GM19468 (cell line): ENCODE results near the gene PRR36.
"Not testable (repeated sequence)": the region's sequence is repeated elsewhere in the genome, so short reads cannot be mapped to it uniquely, and the experiment has no call there.

ENCODE experiments used
- ATAC-seq: cut with Tn5 transposase; IDR thresholded peaks from one replicate; pipeline ENCODE4 v1.9.1; 2021; ENCODE audit warnings: mild to moderate bottlenecking, moderate library complexity, moderate number of reproducible peaks; ENCODE audit not compliant: unreplicated experiment; ENCODE audit errors: extremely low read depth

PRR36 gene

DNA sequence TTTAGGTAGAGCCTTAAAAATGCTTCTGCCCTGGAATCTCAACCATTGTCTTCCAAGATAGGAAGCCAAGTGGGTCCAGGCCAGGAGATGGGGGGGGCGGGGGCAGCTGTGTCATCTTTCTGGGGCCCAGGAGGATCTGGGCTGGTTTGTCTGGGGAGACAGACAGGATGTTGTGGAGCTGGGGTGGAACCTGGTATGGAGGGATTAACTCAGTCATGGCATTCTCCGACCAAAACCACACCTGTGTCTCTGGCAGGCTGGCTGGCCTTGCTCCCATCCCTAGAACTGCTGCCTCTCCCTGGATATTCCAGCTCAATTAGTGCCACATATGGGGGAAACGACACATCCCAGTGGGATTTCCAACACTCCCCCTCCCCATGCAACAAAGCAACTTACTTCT, 26.7 kb upstream of the PRR36 start:
- ATAC-seq: no peak

DNA sequence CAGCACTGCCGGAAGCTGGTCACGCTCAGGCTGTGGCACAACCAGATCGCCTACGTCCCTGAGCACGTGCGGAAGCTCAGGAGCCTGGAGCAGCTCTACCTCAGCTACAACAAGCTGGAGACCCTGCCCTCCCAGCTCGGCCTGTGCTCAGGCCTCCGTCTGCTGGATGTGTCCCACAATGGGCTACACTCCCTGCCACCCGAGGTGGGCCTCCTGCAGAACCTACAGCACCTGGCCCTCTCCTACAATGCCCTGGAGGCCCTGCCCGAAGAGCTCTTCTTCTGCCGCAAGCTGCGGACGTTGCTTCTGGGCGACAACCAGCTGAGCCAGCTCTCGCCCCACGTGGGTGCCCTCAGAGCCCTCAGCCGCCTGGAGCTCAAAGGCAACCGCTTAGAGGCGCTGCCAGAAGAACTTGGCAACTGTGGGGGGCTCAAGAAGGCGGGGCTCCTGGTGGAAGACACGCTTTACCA, 26.2 kb upstream of the PRR36 start:
- no peak for ATAC-seq

DNA sequence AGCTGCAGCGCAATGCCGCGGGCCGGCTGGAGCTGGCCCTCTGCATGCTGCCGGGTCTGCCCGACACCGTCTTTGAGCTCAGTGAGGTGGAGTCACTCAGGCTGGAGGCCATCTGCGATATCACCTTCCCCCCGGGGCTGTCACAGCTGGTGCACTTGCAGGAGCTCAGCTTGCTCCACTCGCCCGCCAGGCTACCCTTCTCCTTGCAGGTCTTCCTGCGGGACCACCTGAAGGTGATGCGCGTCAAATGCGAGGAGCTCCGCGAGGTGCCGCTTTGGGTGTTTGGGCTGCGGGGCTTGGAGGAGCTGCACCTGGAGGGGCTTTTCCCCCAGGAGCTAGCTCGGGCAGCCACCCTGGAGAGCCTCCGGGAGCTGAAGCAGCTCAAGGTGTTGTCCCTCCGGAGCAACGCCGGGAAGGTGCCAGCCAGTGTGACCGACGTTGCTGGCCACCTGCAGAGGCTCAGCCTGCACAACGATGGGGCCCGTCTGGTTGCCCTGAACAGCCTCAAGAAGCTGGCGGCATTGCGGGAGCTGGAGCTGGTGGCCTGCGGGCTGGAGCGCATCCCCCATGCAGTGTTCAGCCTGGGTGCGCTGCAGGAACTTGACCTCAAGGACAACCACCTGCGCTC, 25.7 kb upstream of the PRR36 start:
- ATAC-seq: no peak

DNA sequence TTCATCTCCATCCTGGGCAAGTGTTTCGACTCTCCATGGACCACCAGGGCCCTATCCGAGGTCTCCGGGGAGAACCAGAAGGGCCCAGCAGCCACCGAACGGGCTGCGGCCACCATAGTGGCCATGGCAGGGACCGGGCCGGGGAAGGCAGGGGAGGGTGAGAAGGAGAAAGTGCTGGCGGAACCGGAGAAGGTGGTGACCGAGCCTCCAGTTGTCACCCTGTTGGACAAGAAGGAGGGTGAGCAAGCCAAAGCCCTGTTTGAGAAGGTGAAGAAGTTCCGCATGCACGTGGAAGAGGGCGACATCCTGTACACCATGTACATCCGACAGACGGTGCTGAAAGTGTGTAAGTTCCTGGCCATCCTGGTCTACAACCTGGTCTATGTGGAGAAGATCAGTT, 24.8 kb upstream of the PRR36 start:
- no peak for ATAC-seq

- ATAC-seq: no peak
These were observed 23.1 kb upstream of the PRR36 start for GRCh38 chr19:7897292-7897691.

DNA sequence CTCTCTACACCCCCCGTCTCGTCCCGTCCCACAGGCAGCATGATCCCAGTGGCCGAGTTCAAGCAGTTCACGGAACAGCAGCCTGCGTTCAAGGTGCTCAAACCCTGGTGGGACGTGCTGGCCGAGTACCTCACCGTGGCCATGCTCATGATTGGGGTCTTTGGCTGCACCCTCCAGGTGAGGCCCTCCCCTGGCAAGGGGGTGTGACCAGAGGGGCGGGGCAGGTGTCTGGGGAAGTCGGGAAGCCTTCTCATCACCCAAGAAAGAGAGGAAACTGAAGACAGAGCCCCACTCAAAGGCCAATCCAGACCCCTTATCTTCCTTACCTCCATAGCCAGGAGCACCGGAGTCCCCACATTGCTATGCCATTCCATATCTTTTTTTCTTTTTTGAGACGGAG, 21.4 kb upstream of the PRR36 start:
- ATAC-seq: no peak

- ATAC-seq: no peak
These were observed 20.6 kb upstream of the PRR36 start for GRCh38 chr19:7894612-7895309.

- ATAC-seq: not testable (repeated sequence)
These were observed 19.3 kb upstream of the PRR36 start for GRCh38 chr19:7893362-7894101.

GRCh38 chr19:7888826-7889217, 14.6 kb upstream of the PRR36 start:
- ATAC-seq: no peak

GRCh38 chr19:7888145-7888825, 14.1 kb upstream of the PRR36 start, which contains the start of gene LRRC8E:
Gene LRRC8E, plus strand, starts transcription at chr19:7888510. Its CDS starts 7,094 bp downstream, at chr19:7895604.
- ATAC-seq: no peak

DNA sequence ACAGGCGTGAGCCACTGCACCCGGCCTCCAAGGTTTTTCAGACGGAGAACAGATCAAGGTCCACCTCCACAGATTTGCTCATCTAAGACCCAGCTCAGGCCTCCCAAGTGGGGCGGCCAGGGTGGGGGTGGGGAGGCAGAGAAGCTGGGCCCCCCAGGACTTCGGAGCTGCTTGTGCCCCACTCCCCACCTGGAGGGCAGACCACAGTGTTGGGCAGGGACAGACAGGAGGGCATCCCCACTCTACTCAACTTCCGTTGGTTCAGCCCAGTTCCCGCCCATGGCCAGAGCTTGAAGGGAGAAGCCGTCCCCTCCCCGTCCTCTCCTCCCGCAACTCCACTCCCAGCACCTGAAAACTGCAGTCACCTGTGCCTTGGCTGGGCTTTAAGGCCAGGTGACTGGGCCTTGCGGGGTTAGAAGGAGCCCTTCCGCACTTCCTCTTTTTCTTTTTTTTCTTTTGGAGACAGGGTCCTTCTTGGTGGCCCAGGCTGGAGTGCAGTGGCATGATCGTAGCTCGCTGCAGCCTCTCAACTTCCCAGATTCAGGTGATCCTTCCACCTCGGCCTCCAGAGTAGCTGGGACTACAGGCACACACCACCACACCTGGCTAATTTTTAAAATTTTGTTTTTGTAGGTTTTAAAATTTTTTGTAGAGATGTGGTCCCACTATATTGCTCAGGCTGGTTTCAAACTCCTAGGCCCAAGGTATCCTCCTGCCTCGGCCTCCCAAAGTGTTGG, 13.4 kb upstream of the PRR36 start:
- no peak for ATAC-seq

- no peak for ATAC-seq
These were observed 11.6 kb upstream of the PRR36 start for GRCh38 chr19:7885818-7886217.

DNA sequence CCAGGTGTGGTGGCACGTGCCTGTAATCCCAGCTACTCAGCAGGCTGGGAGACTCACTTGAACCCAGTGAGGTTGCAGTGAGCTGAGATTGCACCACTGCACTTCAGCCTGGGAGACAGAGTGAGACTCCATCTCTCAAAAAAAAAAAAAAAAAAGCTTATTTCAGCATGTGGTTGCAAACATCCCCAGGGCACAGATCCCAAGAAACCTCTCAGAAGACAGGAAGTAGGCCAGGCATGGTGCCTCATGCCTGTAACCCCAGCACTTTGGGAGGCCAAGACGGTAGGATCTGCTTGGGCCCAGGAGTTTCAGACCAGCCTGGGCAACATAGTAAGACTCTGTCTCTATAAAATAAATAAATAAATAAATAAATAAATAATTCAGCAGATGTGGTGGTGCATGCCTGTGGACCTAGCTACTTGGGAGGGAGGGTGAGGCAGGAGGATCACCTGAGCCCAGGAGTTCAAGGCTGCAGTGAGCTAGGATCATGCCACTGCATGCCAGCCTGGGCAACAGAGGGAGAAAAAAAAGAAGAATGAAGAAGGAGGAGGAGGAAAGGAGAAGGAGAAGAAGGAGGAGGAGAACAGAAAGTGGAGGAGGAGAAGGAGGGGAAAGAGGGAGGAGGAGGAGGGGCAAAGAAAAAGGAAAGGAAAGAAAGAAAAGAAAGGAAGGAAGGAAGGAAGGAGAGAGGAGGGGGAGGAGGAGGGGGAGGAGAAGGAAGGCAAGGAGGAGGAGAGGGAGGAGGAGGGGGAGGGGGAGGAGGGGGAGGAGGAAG, 9.8 kb upstream of the PRR36 start:
- ATAC-seq: no peak

GRCh38 chr19:7883105-7883504, 8.9 kb upstream of the PRR36 start:
- no peak for ATAC-seq

- no peak for ATAC-seq
These were observed 7.7 kb upstream of the PRR36 start for GRCh38 chr19:7881910-7882309.

- ATAC-seq: no peak
These were observed 5.6 kb upstream of the PRR36 start for GRCh38 chr19:7879836-7880235.

DNA sequence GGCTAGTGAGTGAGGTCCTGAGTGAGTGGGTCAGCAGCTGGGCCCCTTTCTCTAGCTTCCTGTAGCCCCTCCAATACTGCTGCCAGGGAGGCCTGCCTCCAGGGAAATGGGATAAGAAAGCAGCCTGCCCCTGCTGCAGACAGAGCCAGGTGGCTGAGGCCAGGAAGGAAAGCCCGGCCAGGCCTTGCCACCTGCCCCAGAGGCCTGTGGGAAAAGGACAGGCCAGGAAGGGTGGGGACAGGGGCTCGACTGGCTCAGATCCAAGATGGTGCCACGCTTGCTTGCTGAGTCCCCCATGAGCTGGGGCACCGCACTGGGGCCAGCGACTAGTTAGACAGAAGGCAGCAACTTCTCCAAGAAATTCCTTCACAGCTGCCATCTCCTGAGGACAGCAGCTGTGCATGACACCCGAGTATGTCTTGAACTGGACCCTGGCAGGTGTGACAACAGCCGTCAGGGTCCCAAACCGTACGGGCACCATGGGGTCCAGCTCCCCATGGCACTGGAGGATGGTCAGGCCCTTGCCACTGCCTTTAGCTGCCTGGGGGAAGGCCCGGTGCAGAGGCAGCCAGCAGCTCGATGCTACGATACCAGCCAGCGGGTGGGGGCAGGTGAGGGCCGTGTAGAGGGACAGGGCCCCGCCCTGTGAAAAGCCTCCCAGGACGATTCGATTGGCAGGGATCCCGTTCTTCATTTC, 5.1 kb upstream of the PRR36 start:
- ATAC-seq: no peak

DNA sequence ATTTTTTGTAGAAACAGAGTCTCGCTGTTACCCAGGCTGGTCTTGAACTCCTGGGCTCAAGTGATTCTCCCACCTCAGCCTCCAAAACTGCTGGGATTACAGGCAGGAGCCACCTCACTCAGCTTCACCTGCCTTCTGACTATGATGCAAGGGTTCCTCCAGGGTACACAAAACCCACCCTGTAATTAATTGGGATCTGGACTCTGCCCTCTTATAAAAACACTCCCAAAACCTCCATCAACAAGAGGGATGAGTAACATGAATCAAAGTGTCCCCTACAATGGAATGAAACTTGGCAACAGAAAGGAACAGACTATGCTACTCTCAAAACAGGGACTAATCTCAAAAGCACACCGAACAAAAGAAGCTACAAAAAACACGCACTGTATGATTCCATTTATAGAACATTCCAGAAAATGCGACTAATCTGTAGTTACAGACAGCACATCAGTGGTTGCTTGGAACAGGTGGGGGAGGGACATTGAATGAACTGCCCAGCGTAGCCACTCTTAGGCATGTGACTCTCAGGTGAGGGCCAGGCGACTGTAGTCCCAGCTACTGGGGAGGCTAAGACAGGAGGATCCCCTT, 3.2 kb upstream of the PRR36 start:
- ATAC-seq: no peak
